HK-2 (cell line): ENCODE results near the gene NDUFS6.

Experiments
- DNase-seq: peaks from one replicate; pipeline ENCODE4 v3.0.0-alpha.2; 2018; ENCODE audit not compliant: unreplicated experiment

Gene NDUFS6

GRCh38 chr5:1765141-1765879 lies 35.9 kb upstream of the NDUFS6 start:
- DNase-seq = no peak

GRCh38 chr5:1765880-1766235 lies 35.3 kb upstream of the NDUFS6 start:
- no peak for DNase-seq

- DNase-seq = no peak
These were observed 33.5 kb upstream of the NDUFS6 start for GRCh38 chr5:1767524-1768282.

DNA sequence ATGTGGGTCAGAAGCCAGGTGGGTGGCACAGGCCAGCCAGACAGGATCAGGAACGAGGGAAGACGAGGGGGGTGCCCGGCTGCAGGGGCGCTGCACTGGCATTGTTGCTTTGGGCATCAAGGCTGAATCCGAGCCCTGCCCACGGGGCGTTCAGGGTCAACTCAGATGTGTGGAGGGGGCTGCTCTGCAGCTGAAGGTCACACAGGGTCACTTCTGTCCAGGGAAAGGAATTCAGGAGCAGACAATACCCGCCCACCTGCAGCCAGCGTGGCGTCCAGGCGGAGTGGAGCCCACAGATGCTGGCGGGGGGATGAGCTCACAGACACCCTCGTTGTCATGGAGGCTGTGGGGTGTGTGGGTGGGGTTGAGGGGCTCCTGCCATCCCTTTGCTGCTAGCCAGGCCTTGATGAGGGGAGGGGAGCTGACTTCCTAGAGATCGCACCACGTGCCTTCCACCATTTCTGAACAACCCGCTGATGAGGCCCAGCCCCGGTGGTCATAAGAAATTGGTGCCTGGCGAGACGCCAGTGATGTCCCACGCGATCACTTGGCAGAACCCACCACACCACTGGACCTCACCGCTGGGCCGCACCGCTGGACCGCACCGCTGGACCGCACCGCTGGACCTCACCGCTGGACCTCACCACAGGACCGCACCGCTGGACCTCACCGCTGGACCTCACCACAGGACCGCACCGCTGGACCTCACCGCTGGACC lies 32.8 kb upstream of the NDUFS6 start:
- DNase-seq = no peak

- no peak for DNase-seq
These were observed 32.1 kb upstream of the NDUFS6 start for GRCh38 chr5:1769017-1769640.

DNA sequence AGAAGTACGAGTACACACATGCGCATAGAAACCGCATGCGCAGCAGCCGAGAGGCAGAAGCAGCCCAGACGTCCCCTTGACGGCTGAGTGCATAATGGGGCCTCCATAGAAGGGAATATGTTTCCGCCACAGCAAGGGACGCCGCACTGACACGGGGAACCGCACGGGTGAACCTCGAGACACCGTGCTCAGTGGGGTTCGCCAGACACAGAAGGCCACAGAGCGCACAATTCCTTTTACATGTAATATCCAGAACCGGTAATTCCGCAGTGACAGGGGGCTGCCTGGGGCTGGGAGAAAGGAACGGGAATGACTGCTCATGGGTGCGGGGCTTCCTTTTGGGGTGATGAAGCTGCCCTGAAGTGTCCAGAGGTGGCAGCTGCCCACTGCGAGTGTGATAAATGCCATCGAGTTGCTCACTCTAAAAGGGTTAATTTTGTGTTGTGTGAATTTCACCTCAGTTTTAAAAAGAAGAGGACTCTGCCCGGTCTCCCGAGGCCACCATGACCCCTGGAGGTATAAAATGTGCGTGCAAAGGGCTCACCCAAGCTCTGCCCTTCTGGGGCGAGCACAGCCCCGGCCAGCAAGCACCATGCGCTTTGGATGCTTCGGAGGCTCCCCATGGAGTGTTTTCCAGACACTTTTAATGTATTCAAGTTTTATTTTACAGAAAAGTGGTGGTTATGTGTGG lies 31.3 kb upstream of the NDUFS6 start:
- no peak for DNase-seq

DNA sequence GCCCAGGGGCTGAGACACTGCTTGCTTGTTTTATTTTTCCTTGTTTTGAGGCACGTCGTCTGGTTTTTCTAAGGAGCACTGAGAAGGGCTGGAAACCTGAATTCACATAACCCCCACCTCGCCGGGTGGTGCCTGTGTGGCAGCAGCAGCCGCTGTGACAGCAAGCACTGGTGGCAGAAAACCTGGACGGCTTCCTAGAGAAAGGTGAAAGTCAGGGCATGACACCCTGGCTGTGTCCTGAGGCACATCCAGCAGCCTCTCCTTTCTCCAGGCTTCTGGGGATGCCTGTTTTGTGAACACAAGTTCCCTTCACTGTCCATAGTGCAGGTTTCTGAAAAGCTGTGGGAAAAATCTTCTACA lies 30.8 kb upstream of the NDUFS6 start:
- no peak for DNase-seq

DNA sequence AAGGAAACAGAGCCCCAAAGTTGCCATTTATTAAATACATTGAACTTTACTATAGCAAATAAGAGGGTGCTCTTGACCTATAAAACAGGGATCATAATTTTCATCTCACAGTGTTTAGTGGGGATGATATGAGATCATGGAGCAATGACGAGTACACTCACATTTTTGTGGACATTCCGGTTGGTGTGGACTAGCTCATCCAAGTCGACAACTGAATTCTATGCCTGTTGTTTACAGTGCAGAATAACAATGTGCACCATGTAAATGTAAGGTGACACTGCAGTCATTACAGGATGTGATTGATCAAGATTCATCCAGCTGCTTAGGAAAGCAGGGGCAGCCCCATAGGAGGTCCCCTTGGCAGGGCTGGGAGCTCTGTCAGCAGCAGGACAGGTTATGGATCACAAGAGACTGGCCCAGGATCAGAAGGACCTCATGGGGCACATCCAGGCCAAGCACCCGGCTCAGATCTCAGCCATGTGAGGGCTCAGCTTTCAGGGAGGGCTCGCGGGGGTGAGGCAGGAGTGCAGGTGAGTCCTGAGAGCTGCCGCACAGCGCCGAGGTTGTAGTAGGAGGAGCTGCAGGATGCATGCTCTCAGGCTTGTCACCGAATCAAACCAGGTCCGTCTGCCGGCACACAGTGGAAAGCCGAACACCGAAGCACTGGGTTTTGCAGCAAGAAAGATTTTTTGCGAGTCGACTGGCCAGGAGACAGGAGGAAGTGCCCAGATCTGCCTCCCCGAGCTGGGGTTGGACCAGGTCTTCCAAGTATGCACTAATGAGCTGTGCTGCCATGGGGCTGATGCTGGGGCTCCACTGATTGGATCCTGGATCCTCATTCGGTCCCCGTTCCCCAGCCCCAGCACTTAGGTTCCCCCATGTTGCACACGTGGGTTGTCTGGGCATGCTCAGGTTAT lies 29.8 kb upstream of the NDUFS6 start:
- no peak for DNase-seq

GRCh38 chr5:1772634-1773033 lies 28.6 kb upstream of the NDUFS6 start:
- DNase-seq = no peak

- no peak for DNase-seq
These were observed 24.4 kb upstream of the NDUFS6 start for GRCh38 chr5:1776831-1777230.

DNA sequence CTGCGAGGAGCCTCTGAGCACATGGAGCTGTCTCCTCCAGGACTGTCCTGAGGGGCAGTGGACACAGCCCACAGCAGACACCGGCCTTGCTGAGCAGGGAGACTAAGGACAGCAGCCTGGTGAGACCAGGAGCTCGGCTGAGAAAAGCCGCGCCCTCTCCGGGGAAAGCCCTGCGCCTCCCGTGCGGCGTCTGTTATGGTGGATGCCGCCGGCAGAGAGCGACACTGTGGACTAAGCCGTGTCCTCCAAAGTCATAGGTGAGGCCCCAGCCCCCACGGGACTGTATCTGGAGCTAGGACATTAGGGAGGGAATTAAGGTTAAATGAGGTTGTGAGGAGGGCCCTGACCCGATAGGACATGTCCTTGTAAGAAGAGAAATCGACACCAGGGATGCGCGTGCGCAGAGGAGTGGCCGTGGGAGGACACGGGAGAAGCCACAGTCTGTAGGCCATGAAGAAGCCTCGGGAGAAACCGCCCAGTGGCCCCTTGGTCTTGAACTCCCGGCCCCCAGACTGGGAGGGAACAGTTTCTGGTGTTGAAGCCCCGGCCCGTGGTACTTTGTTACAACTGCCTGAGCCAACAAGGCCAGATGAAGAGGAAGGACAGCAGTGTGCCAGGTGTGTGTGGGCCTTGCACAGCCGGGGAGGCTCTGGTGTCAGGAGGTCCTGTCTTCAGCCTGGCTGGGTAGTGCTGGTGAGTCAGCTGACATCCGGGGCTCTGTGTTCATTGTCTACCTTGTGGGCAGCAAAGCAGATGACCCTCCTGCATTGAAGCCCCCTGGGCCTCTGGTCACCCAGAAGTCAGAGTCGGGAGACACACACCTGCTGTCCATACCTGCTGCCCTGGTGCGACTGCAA lies 23.7 kb upstream of the NDUFS6 start:
- no peak for DNase-seq

- no peak for DNase-seq
These were observed 22.8 kb upstream of the NDUFS6 start for GRCh38 chr5:1778138-1779020.

DNA sequence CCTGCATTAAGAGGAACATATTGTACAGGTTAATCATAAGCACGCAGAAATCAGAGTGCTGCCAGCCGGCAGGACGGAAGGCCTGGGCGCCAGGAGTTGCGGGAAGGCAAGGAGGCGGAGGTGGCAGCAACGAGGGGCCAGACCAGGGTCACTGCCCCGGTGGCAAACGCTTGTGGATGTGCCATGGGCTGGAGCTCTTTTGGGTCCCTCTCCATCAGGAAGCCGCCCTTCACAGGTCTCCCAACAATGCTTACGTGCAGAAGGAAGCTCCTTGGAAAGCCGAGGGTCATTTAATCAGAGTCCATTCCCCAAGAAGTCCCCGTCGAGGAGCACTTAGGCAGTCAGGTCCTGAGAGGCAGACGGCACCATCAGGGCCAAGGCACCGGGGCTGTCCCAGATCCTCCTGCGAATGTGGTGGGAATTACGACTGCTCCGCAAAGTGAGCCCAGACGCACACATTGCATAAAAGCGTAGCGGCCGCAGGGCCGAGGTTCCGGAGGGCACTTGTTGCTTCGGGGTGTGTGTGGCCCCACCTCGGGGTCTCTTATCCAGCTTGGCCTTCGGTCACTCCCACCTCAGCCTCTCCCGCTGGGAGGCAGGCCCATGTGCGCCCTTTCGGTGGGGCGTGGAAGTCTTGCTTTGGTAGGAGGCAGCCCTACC lies 22.1 kb upstream of the NDUFS6 start:
- no peak for DNase-seq

DNA sequence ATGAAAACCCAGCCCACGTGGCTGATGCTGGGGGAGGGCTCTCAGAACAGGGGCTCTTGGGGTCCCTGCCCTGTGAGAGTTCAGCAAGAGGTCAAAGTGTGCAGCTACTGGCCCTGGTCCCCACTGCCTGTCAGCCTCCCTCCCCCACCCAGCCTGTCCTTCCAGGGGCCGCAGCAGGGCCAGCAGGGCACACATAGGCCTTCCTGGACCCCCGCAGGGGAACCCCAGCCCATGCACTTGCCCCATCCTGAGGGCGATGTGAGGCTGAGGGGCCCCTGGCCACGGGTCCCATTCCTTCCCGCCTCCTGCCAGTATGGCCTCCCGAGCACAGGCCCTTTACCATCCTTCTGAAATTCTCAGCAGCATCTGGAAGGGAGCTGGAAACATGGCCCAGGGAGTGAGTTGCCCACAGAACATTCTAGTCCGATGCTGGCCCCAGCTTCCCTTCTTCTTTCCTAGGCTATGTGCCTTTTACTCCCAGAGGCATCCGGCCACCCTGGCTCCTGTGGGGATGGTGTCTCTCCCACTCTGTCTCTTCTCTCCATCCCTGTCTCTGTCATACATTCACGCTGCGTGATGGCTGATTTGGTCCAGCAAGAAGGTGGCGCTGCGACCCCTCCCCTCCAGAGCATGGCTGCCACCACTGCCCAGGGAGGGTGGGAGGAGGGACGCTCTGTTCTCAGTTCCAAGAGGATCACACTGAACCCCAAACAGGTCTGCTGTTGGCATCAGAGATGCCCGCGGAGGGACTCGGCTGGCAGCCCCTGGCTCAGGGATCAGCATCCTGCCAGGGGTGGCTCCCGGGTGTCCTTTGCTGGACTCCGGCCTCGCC lies 21.2 kb upstream of the NDUFS6 start:
- no peak for DNase-seq

- no peak for DNase-seq
These were observed 20.6 kb upstream of the NDUFS6 start for GRCh38 chr5:1780614-1780930.

GRCh38 chr5:1781107-1781506 lies 20.1 kb upstream of the NDUFS6 start:
- DNase-seq = no peak

DNA sequence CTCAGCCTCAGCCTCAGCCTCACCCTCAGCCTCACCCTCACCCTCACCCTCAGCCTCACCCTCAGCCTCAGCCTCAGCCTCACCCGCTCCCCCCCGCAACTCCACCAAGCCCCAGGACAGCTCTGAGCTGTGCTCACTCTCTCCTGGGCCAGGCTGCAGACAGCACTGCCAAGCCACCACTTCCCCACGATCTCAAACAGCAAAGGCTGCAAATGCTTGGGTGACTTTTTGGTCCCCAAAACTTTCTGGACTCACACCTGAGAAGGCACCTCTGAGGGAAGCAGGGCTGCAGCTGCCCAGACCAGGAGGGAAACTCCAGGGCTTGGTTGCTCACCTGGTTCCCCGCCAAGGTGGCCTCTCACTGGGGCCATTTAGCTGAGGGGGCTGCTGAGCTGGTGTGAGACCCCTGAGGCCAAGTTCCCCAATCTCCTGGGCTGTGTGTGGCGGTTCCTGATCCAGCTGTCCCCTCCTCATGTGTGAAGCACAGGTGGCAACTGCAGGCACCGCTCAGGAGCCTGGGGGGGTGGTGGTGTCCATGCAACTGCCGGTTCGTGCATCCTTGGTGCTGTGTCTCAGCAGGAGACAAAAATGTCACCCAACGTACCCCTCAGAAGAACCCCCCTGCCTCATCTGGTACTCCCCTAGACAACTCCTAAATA lies 19.4 kb upstream of the NDUFS6 start:
- DNase-seq = no peak
